Osteoblast (primary cell): Measurements from ENCODE around the gene ESRP2. TPM values are rescaled to one million over a fixed set of nuclear protein-coding genes. Genes with fewer than 3 reads are reported as not detected.

Experiments used
- DNase-seq: peaks from one replicate; pipeline ENCODE4 v3.0.0; 2011; ENCODE audit warnings: low spot score, mixed read lengths; ENCODE audit not compliant: insufficient read length; ENCODE audit errors: missing footprints
- H2AFZ ChIP-seq: 2 replicates; pipeline ENCODE4 v1.6.0; 2011; ENCODE audit warnings: mild to moderate bottlenecking, low read length
- H3K27ac ChIP-seq: 2 replicates; pipeline ENCODE4 v1.5.1; 2011; ENCODE audit warnings: mild to moderate bottlenecking, low read depth, low read length, moderate library complexity
- H3K27me3 ChIP-seq: 2 replicates; pipeline ENCODE4 v1.6.0; 2012; ENCODE audit warnings: mild to moderate bottlenecking, control low read depth, inconsistent platforms, low read length, moderate library complexity; ENCODE audit not compliant: insufficient read depth
- H3K36me3 ChIP-seq: 2 replicates; pipeline ENCODE4 v1.5.1; 2011; ENCODE audit warnings: mild to moderate bottlenecking, low read length, control low read depth, moderate library complexity; ENCODE audit not compliant: insufficient read depth
- H3K4me1 ChIP-seq: 2 replicates; pipeline ENCODE4 v1.5.1; 2011; ENCODE audit warnings: mild to moderate bottlenecking, low read length, control low read depth, moderate library complexity; ENCODE audit not compliant: insufficient read depth
- H3K4me2 ChIP-seq: 2 replicates; pipeline ENCODE4 v1.6.0; 2011; ENCODE audit warnings: mild to moderate bottlenecking, low read length; ENCODE audit not compliant: insufficient read depth
- H3K4me3 ChIP-seq: fragments of 200-600 bp; sonication (generic); 3 replicates; pipeline ENCODE4 v1.5.1; 2012; ENCODE audit warnings: mild to moderate bottlenecking, low read length, inconsistent platforms; ENCODE audit not compliant: insufficient read depth
- H3K79me2 ChIP-seq: 2 replicates; pipeline ENCODE4 v1.6.0; 2012; ENCODE audit warnings: mild to moderate bottlenecking, low read length, control low read depth, inconsistent platforms; ENCODE audit not compliant: insufficient read depth
- H3K9me3 ChIP-seq: 2 replicates; pipeline ENCODE4 v1.5.1; 2011; ENCODE audit warnings: low read depth, low read length, control low read depth
- H4K20me1 ChIP-seq: 2 replicates; pipeline ENCODE4 v1.6.0; 2012; ENCODE audit warnings: mild to moderate bottlenecking, low read length, control low read depth; ENCODE audit not compliant: insufficient read depth
- CTCF ChIP-seq: IDR thresholded peaks from 2 replicates; pipeline ENCODE4 v1.5.1; 2011; ENCODE audit warnings: mild to moderate bottlenecking, low read depth, low read length, moderate library complexity; ENCODE audit errors: extremely low read depth
- total RNA-seq: library from RNA; depleted of rRNA; stranded (reverse); fragments of >200 nt; gene quantifications from 2 replicates; pipeline ENCODE4 v1.2.3, GENCODE V29; 2012

ESRP2 gene
- total RNA-seq, 1 donor: under 0.01 TPM

DNA sequence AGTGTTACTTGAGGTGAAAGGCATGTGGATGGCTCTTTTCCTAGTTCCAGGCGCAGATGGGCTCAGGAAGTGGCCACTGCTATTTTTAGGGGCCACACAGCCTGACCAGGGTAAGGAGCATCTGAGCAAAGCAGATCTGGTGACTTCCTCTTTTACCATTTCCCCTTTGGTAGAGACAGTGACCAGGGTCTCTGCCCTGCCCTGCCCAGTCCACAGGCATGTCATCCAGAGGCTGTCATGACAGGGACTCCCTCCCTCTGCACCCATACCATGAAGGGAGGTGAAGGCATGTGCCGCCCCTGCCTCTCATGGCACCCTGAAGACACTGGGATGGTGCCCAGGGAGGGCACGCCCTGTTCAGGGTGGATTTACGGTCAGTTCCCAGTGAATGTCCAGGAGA, 11.5 kb upstream of the ESRP2 start:
- Histone ChIP-seq H3K9me3 (no peaks in the 10 kb centered on the region), H3K4me3 (no peak overlapping the region), H2AFZ (no peak overlapping the region), H3K36me3 (peaks cover 9% of the 10 kb centered on the region), H3K4me1 (peaks cover 23% of the 10 kb centered on the region), H4K20me1 (no peaks in the 10 kb centered on the region), H3K79me2 (peaks cover 48% of the 10 kb centered on the region), H3K4me2 (peak overlapping the region; percentile 99), H3K27me3 (no peaks in the 10 kb centered on the region), H3K27ac (no peak overlapping the region)
- TF ChIP-seq CTCF: no peak
- DNase-seq: peak; percentile 30

DNA sequence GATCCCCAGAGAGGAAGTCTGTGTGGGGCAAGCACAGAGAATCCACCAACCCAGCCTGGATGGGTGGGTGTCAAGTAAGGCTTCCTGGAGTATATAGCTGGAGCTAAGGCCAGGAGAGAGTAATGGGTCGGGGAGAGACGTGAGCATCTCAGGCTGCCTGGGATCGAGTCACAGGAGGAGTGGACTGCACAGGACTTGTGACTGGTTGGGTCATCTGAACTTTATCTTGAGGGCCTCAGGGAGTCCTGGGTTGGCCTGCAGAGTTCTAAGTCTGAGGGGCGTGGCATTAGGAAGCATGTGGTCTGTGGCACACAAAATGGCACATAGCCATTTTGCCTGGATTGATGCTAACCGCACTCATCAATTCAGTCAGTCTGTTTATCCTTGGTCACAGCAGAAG, 10.7 kb upstream of the ESRP2 start:
- Histone ChIP-seq H3K4me1 (peaks cover 23% of the 10 kb centered on the region), H3K27ac (no peak overlapping the region), H3K36me3 (peaks cover 5% of the 10 kb centered on the region), H3K27me3 (no peaks in the 10 kb centered on the region), H3K4me2 (peak overlapping the region; percentile 99), H3K9me3 (no peaks in the 10 kb centered on the region), H2AFZ (no peak overlapping the region), H3K4me3 (no peak overlapping the region), H4K20me1 (no peaks in the 10 kb centered on the region), H3K79me2 (peaks cover 48% of the 10 kb centered on the region)
- peak; percentile 31 for DNase-seq
- TF ChIP-seq CTCF: no peak

- no peak overlapping the region for H2AFZ ChIP-seq
- H3K4me3 ChIP-seq: peak overlapping the region; percentile 100
- TF ChIP-seq CTCF: no peak
- H3K27me3 ChIP-seq: no peaks in the 10 kb centered on the region
- peaks cover 5% of the 10 kb centered on the region for H3K36me3 ChIP-seq
- H3K9me3 ChIP-seq: no peaks in the 10 kb centered on the region
- no peaks in the 10 kb centered on the region for H4K20me1 ChIP-seq
- peaks cover 23% of the 10 kb centered on the region for H3K4me1 ChIP-seq
- peak; percentile 49 for DNase-seq
- H3K79me2 ChIP-seq: peaks cover 48% of the 10 kb centered on the region
- peak overlapping the region; percentile 99 for H3K4me2 ChIP-seq
- H3K27ac ChIP-seq: peak overlapping the region; percentile 60
Measured at GRCh38 chr16:68246121-68246520, 10.2 kb upstream of the ESRP2 start.

- Histone ChIP-seq H3K27me3 (no peaks in the 10 kb centered on the region), H3K36me3 (no peaks in the 10 kb centered on the region), H3K4me2 (peak within 1 kb of the TSS; percentile 99), H3K9me3 (no peaks in the 10 kb centered on the region), H4K20me1 (no peaks in the 10 kb centered on the region), H3K27ac (peak within 1 kb of the TSS; percentile 66), H3K4me3 (peak within 1 kb of the TSS; percentile 100), H3K79me2 (peaks cover 45% of the 10 kb centered on the region), H2AFZ (peak within 1 kb of the TSS; percentile 93), H3K4me1 (peaks cover 23% of the 10 kb centered on the region)
- peak; percentile 99 for DNase-seq
- TF ChIP-seq CTCF: no peak
Measured at GRCh38 chr16:68244903-68245853, 9.3 kb upstream of the ESRP2 start, which contains the start of gene PLA2G15. PLA2G15 (plus strand) TSS chr16:68245373; CDS start chr16:68245427, 54 bp downstream.
